Vagina (tissue), 2 donors: ENCODE data around the gene ADAMTS7. TPM values are rescaled to one million over a fixed set of nuclear protein-coding genes. Genes with fewer than 3 reads are reported as not detected.
"Not testable (repeated sequence)": the region's sequence is repeated elsewhere in the genome, so short reads cannot be mapped to it uniquely, and the experiment has no call there.

Source experiments
- DNase-seq, 2 donors: peaks; one replicate each; pipeline ENCODE4 v3.0.0-alpha.2; 2017; ENCODE audit errors: extremely low spot score in 2 of 2
- H3K27ac ChIP-seq: fragments of 200-600 bp; sonication (generic); one replicate; pipeline ENCODE4 v1.5.1; 2019
- H3K27me3 ChIP-seq: fragments of 200-600 bp; sonication (generic); one replicate; pipeline ENCODE4 v1.5.1; 2019
- H3K36me3 ChIP-seq, 2 donors: fragments of 200-600 bp; sonication (generic); one replicate each; pipeline ENCODE4 v1.5.1; 2017 to 2019
- H3K4me1 ChIP-seq: fragments of 200-600 bp; sonication (generic); one replicate; pipeline ENCODE4 v1.5.1; 2019
- H3K4me3 ChIP-seq, 2 donors: fragments of 200-600 bp; sonication (generic); 1 replicate in 1 of 2; 2 replicates in 1 of 2; pipeline ENCODE4 v1.5.1; 2016 to 2019
- H3K9me3 ChIP-seq: fragments of 200-600 bp; sonication (generic); one replicate; pipeline ENCODE4 v1.5.1; 2019
- CTCF ChIP-seq, 3 experiments: fragments of 450-650 bp in 2 of 3; fragments of 200-600 bp in 1 of 3; sonication (generic) in 1 of 3; IDR thresholded peaks; one replicate each; pipeline ENCODE4 v1.5.1; 2017 to 2019; ENCODE audit warnings: antibody characterized with exemption in 3 of 3, mild to moderate bottlenecking in 2 of 3, moderate library complexity in 2 of 3
- POLR2A ChIP-seq, 2 donors: fragments of 450-650 bp; IDR thresholded peaks; one replicate each; pipeline ENCODE4 v1.6.1; 2017; ENCODE audit warnings: antibody characterized with exemption in 2 of 2, mild to moderate bottlenecking in 2 of 2, moderate library complexity in 2 of 2
- POLR2AphosphoS5 ChIP-seq, 2 donors: sonication (generic); formaldehyde crosslinking; IDR thresholded peaks; one replicate each; pipeline ENCODE4 v1.9.0; 2017; ENCODE audit warnings: antibody characterized with exemption in 2 of 2, mild to moderate bottlenecking in 2 of 2, low read depth in 1 of 2; ENCODE audit not compliant: insufficient read depth in 1 of 2
- intact Hi-C: fragments of 100-400 bp; cut with DNase I; formaldehyde crosslinking; loops from one replicate; pipeline ENCODE4 v1.15.1; 2023
- total RNA-seq: library from RNA; depleted of rRNA; stranded (reverse); fragments of >200 nt; gene quantifications from one replicate; pipeline ENCODE4 v1.2.3, GENCODE V29; 2016

Gene ADAMTS7
- total RNA-seq, 1 donor from 2014 or later, result 2.5 TPM

DNA sequence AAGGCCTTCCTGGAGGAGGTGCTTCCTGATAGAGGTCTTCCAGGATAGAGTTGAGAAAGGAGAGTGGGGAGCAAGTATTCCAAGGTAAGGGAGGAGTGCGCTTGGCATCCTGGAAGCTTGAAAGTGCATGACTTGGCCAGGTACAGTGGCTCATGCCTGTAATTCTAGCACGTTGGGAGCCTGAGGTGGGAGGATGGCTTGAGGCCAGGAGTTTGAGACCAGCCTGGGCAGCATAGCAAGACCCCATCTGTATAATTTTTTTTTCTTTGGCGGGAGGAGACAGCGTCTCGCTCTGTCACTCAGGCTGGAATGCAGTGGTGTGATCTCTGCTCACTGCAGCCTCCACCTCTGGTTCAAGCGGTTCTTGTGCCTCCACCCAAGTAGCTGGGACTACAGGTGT is 42.2 kb upstream of the ADAMTS7 start:
- intact Hi-C loops, result no loop called here
- DNase-seq, result no peak
- H3K4me3 ChIP-seq, result no peak overlapping the region
- H3K4me1 ChIP-seq, result no peaks in the 10 kb centered on the region
- no peaks in the 10 kb centered on the region for H3K36me3 ChIP-seq
- no peaks in the 10 kb centered on the region for H3K27me3 ChIP-seq
- H3K27ac ChIP-seq, result no peak overlapping the region
- no peak for TF ChIP-seq POLR2A (IDR thresholded peaks at IDR 0.05)
- TF ChIP-seq CTCF (IDR thresholded peaks at IDR 0.05), result no peak
- no peak for TF ChIP-seq POLR2AphosphoS5 (IDR thresholded peaks at IDR 0.05; ENCODE audit: insufficient read depth in 1 of 2, low read depth in 1 of 2)
- no peaks in the 10 kb centered on the region for H3K9me3 ChIP-seq

DNA sequence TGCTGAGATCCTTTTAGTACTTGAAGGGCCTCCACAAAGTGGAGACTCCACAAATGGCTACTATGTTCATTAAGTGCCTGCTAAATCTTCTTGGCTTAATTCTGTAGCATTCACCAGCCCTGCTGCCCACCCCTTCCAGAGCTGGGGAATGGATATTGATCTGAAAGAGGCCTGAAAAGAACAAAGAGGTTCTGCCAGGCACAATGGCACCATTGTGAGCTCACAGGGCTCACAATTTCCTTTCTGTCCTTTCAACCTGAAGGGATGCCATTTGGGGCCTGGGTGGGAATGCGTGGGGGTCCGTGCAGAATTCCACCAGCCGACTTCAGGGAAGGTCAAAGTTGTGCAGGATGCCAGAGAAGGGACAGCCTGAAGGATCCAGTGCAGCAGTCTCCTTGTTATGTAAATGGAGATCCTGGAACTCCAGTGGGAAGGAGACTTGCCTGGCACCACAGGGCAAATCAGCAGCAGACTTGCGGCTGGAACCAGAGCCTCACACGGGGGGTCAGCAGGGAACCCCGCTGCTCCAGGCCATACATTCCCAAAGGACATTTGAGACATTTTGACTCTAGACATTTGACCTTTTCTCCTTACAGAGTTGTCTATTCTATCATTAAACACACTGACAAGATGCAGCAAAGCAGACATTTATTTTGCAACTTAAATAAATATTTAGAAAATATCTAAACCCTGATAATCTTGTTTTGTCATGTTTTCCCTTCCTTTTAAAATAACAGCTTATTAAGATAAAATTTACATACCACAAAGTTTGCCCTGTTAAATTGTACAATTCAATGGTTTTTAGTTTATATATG is 39.9 kb upstream of the ADAMTS7 start:
- DNase-seq, result no peak
- intact Hi-C loops, result no loop called here
- TF ChIP-seq CTCF (IDR thresholded peaks at IDR 0.05) (no peak), POLR2A (IDR thresholded peaks at IDR 0.05) (no peak), POLR2AphosphoS5 (IDR thresholded peaks at IDR 0.05; ENCODE audit: insufficient read depth in 1 of 2, low read depth in 1 of 2) (no peak)

GRCh38 chr15:78850352-78850751 is 39.1 kb upstream of the ADAMTS7 start:
- DNase-seq, result no peak
- Histone ChIP-seq H3K27ac (no peak overlapping the region), H3K4me3 (no peak overlapping the region), H3K4me1 (no peaks in the 10 kb centered on the region), H3K27me3 (no peaks in the 10 kb centered on the region), H3K9me3 (no peaks in the 10 kb centered on the region), H3K36me3 (no peaks in the 10 kb centered on the region)
- intact Hi-C loops, result no loop called here
- no peak for TF ChIP-seq CTCF (IDR thresholded peaks at IDR 0.05)
- TF ChIP-seq POLR2AphosphoS5 (IDR thresholded peaks at IDR 0.05; ENCODE audit: insufficient read depth in 1 of 2, low read depth in 1 of 2), result no peak
- TF ChIP-seq POLR2A (IDR thresholded peaks at IDR 0.05), result no peak

More for the DNA sequence above, 39.9 kb upstream of the ADAMTS7 start:
- no peaks in the 10 kb centered on the region for H3K36me3 ChIP-seq
- H3K27me3 ChIP-seq, result no peaks in the 10 kb centered on the region
- H3K27ac ChIP-seq, result no peak overlapping the region
- H3K4me1 ChIP-seq, result no peaks in the 10 kb centered on the region
- H3K4me3 ChIP-seq, result no peak overlapping the region
- H3K9me3 ChIP-seq, result no peaks in the 10 kb centered on the region

- DNase-seq, H3K36me3 ChIP-seq, intact Hi-C loops, H3K27ac ChIP-seq, H3K4me3 ChIP-seq, H3K27me3 ChIP-seq, H3K9me3 ChIP-seq, H3K4me1 ChIP-seq: not testable (repeated sequence)
Measured at GRCh38 chr15:78847387-78847906, 36.2 kb upstream of the ADAMTS7 start.

GRCh38 chr15:78846906-78847305 is 35.6 kb upstream of the ADAMTS7 start:
- H3K9me3 ChIP-seq, intact Hi-C loops, H3K4me3 ChIP-seq, H3K36me3 ChIP-seq, DNase-seq, H3K27ac ChIP-seq, H3K27me3 ChIP-seq, H3K4me1 ChIP-seq: not testable (repeated sequence)

GRCh38 chr15:78842519-78842918 is 31.3 kb upstream of the ADAMTS7 start:
- no peak for DNase-seq
- Histone ChIP-seq H3K9me3 (no peaks in the 10 kb centered on the region), H3K27ac (no peak overlapping the region), H3K4me1 (peaks cover 5% of the 10 kb centered on the region), H3K4me3 (no peak overlapping the region), H3K27me3 (no peaks in the 10 kb centered on the region), H3K36me3 (no peaks in the 10 kb centered on the region)
- TF ChIP-seq POLR2A (IDR thresholded peaks at IDR 0.05) (no peak), POLR2AphosphoS5 (IDR thresholded peaks at IDR 0.05; ENCODE audit: insufficient read depth in 1 of 2, low read depth in 1 of 2) (no peak), CTCF (IDR thresholded peaks at IDR 0.05) (no peak)
- intact Hi-C loops, result no loop called here
